ENCODE data around the gene KCNK5. TPM values are rescaled to one million over a fixed set of nuclear protein-coding genes. Genes with fewer than 3 reads are reported as not detected.

KCNK5 gene
- total RNA-seq, 1 donor from 2014 or later: 2.6 TPM

DNA sequence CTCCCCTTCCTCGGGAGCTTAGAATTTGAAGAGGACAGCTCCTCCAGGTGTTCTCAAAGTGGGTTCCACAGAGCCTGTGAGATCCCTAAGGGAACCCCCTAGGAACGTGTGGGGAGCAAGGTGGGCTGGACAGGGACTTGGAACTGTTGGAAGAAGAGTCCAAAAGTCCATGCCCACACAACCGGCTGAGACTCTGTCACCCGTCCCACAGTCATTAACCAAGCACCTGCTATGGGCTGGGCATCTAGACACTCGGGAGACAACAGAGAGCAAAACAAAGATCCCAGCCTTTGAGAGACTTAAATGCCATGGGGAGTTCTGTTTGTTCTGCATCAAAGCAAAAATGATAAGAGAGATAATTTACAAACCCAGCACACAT lies 62.4 kb downstream of the KCNK5 start:
- no peaks in the 10 kb centered on the region for H3K36me3 ChIP-seq
- TF ChIP-seq, protein P1, sequence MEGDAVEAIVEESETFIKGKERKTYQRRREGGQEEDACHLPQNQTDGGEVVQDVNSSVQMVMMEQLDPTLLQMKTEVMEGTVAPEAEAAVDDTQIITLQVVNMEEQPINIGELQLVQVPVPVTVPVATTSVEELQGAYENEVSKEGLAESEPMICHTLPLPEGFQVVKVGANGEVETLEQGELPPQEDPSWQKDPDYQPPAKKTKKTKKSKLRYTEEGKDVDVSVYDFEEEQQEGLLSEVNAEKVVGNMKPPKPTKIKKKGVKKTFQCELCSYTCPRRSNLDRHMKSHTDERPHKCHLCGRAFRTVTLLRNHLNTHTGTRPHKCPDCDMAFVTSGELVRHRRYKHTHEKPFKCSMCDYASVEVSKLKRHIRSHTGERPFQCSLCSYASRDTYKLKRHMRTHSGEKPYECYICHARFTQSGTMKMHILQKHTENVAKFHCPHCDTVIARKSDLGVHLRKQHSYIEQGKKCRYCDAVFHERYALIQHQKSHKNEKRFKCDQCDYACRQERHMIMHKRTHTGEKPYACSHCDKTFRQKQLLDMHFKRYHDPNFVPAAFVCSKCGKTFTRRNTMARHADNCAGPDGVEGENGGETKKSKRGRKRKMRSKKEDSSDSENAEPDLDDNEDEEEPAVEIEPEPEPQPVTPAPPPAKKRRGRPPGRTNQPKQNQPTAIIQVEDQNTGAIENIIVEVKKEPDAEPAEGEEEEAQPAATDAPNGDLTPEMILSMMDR (IDR thresholded peaks at IDR 0.05): no peak
- H3K4me3 ChIP-seq: no peak overlapping the region
- H3K4me1 ChIP-seq: no peaks in the 10 kb centered on the region
- H3K27me3 ChIP-seq: no peaks in the 10 kb centered on the region
- H3K9me3 ChIP-seq: no peaks in the 10 kb centered on the region
- intact Hi-C loops (cut with DNase I): loop anchor here (1.0 kb wide), 1 partner anchor 136 kb away; no protein-coding TSS in a partner anchor
- no peak overlapping the region for H3K27ac ChIP-seq
- DNase-seq (ENCODE audit: low spot score in 2 of 2): no peak

DNA sequence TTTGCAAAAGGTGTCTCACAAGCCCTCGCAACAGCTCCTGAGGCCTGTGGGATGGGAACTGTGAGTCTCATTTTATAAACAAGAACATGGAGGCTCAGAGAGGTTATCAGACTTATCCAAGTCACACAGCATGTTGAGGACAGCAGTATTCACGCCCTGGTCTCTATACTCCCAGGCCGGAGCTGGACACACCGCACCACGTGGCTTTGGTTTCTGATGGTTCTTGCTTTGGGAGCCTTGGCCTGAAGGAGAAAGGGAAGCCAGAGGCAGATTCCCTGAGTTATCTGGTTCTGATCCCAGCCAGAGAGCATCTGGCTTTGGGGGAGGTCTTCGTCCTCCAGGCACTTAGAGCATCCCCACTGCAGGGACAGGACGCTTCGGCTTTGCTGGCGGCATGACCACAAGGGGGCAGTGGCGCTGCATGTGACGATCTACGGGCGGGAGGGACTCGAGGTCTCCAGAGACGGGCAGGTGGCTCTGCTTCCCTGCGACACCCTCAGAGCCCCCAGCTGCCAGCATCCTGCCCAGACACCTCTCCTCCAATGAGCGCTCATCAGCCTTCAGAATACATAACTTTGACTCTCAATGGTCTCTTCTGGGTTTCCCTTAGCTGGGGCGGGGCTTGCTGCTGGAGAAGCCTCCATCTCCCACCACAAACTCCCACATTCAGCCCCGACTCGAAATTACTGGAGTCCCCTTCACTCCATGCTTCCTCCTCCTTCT lies 62.9 kb downstream of the KCNK5 start:
- H3K4me3 ChIP-seq: no peak overlapping the region
- no peak overlapping the region for H3K27ac ChIP-seq
- no peaks in the 10 kb centered on the region for H3K4me1 ChIP-seq
- no peaks in the 10 kb centered on the region for H3K9me3 ChIP-seq
- peak in 1 of 2 donors; percentile 74 for DNase-seq (ENCODE audit: low spot score in 2 of 2)
- intact Hi-C loops (cut with DNase I): loop anchor here (1.0 kb wide), 1 partner anchor 137 kb away; no protein-coding TSS in a partner anchor
- H3K27me3 ChIP-seq: no peaks in the 10 kb centered on the region
- TF ChIP-seq, protein P1 (IDR thresholded peaks at IDR 0.05): peak; percentile 68 to 88 (median 74)
- H3K36me3 ChIP-seq: no peaks in the 10 kb centered on the region

- Histone ChIP-seq H3K9me3 (no peaks in the 10 kb centered on the region), H3K27ac (no peak overlapping the region), H3K27me3 (no peaks in the 10 kb centered on the region), H3K4me3 (no peak overlapping the region), H3K4me1 (no peaks in the 10 kb centered on the region), H3K36me3 (no peaks in the 10 kb centered on the region)
- intact Hi-C loops (cut with DNase I): no loop called here
- no peak for DNase-seq (ENCODE audit: low spot score in 2 of 2)
- TF ChIP-seq, protein P1 (IDR thresholded peaks at IDR 0.05): no peak
Measured at GRCh38 chr6:39157511-39157910, 71.8 kb downstream of the KCNK5 start.

GRCh38 chr6:39156801-39157200 lies 72.5 kb downstream of the KCNK5 start:
- Histone ChIP-seq H3K36me3 (no peaks in the 10 kb centered on the region), H3K27ac (no peak overlapping the region), H3K9me3 (no peaks in the 10 kb centered on the region), H3K27me3 (no peaks in the 10 kb centered on the region), H3K4me3 (no peak overlapping the region), H3K4me1 (no peaks in the 10 kb centered on the region)
- intact Hi-C loops (cut with DNase I): no loop called here
- no peak for DNase-seq (ENCODE audit: low spot score in 2 of 2)
- TF ChIP-seq, protein P1 (IDR thresholded peaks at IDR 0.05): no peak

DNA sequence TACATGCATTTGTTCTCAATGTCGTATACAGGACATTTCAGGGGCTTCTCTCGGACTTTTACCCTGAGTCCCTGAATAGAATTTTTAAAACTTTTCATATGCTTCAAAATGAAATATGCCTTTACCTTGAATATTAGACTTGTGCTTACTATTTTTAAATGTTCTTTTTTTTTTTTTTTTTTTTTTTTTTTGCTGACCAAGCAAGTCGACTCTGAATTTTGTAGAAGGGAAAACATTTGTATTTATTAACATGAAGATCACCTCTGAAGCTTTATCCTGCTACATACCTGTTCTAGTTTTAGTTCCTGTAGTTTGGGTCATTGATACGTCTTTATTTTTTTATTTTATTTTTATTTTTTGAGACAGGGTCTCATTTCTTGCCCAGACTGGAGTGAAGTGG lies 74.6 kb downstream of the KCNK5 start:
- TF ChIP-seq, protein P1 (IDR thresholded peaks at IDR 0.05): no peak
- H3K27ac ChIP-seq: no peak overlapping the region
- intact Hi-C loops (cut with DNase I): no loop called here

More for the DNA sequence above, 74.6 kb downstream of the KCNK5 start:
- Histone ChIP-seq H3K9me3 (no peaks in the 10 kb centered on the region), H3K27me3 (no peaks in the 10 kb centered on the region), H3K4me1 (no peaks in the 10 kb centered on the region), H3K36me3 (no peaks in the 10 kb centered on the region), H3K4me3 (no peak overlapping the region)
- DNase-seq (ENCODE audit: low spot score in 2 of 2): no peak
